ENCODE results near the gene UFSP1. TPM values are rescaled to one million over a fixed set of nuclear protein-coding genes. Genes with fewer than 3 reads are reported as not detected.
"Not testable (repeated sequence)": the region's sequence is repeated elsewhere in the genome, so short reads cannot be mapped to it uniquely, and the experiment has no call there.

UFSP1 gene
- total RNA-seq, 1 experiment from 2014 or later, result 11.8 TPM

DNA sequence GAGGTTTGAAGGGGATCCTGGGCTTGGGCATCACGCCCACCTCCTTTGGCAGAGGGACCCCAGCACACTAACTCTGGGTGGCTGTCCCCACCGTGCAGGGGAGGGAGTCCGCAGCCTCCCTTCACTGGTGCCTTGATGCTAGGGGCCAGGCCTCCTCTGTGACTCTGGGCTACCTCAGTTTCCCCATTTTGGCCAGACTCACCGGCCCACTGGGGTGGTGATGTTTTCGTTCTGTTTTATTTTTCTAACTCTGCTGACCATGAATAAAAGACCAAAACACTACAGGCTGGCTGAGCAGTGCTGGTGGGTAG, 22.8 kb downstream of the UFSP1 start:
- in situ Hi-C loops (cut with HindIII; ENCODE audit: low pct_unique_long_range_greater_than_20kb, low sequenced_read_pairs), result no loop called here
- no peak for DNase-seq (ENCODE audit: low read depth)

DNA sequence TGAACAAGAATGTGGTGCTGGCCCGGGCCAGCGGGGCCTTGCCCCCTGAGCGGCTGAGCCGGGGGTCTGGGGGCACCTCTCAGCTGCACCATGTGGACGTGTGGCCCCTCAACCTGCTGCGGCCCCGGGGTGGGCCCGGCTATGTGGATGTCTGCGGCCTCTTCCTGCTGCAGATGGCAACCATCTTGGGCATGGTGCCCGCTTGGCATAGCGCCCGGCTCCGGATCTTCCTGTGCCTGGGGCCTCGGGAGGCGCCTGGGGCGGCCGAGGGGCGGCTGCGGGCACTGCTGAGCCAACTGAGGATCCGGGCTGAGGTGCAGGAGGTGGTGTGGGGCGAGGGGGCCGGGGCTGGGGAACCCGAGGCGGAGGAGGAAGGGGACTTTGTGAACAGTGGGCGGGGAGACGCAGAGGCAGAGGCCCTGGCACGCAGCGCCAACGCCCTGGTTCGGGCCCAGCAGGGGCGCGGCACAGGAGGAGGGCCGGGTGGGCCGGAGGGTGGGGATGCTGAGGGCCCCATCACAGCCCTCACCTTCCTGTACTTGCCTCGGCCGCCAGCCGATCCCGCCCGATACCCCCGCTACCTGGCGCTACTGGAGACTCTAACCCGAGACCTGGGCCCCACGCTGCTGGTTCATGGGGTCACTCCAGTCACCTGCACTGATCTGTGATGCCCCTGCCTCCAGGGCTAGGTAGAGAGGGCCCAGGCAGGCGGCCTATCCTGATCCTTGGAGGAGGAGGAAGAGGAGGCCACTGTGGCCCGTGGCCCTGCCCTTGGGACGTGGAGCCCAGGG, 23.4 kb downstream of the UFSP1 start:
- peak; percentile 26 for DNase-seq (ENCODE audit: low read depth)
- in situ Hi-C loops (cut with HindIII; ENCODE audit: low pct_unique_long_range_greater_than_20kb, low sequenced_read_pairs), result no loop called here

- in situ Hi-C loops (cut with HindIII; ENCODE audit: low pct_unique_long_range_greater_than_20kb, low sequenced_read_pairs), result no loop called here
- DNase-seq (ENCODE audit: low read depth), result no peak
These were observed 24.1 kb downstream of the UFSP1 start for GRCh38 chr7:100865372-100865911.

DNA sequence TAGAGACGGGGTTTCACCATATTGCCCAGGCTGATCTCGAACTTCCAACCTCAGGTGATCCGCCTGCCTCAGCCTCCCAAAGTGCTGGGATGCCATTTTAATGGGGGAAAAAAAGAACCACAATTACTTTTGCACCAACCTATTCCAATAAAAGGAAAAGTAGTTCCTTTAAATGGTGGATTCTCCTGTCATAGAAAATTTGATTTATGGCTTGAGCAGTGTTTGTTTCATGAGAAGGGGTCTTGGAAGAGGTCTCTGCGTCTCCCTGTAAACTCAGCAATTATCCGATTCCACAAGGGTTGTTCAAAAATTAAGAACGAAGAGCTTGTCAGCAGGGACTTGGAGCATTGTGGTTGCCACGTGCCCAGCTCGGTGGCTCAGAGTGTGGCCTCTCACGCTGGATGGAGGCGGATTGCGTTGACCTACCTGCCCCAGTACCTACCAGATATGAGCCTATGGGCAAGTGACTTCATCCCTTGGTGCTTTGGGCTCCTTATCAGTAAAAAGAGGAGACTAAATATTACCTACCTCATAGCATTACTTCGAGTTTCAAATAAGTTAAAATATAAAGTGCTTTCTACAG, 25.2 kb downstream of the UFSP1 start:
- in situ Hi-C loops (cut with HindIII; ENCODE audit: low pct_unique_long_range_greater_than_20kb, low sequenced_read_pairs), result no loop called here
- no peak for DNase-seq (ENCODE audit: low read depth)

GRCh38 chr7:100863406-100863950, 26.0 kb downstream of the UFSP1 start:
- in situ Hi-C loops (cut with HindIII; ENCODE audit: low pct_unique_long_range_greater_than_20kb, low sequenced_read_pairs), result no loop called here
- DNase-seq (ENCODE audit: low read depth), result no peak

GRCh38 chr7:100861616-100861985, 27.9 kb downstream of the UFSP1 start:
- in situ Hi-C loops (cut with HindIII; ENCODE audit: low pct_unique_long_range_greater_than_20kb, low sequenced_read_pairs), result no loop called here
- no peak for DNase-seq (ENCODE audit: low read depth)

GRCh38 chr7:100860702-100861615, 28.6 kb downstream of the UFSP1 start:
- in situ Hi-C loops (cut with HindIII; ENCODE audit: low pct_unique_long_range_greater_than_20kb, low sequenced_read_pairs), result no loop called here
- no peak for DNase-seq (ENCODE audit: low read depth)

DNA sequence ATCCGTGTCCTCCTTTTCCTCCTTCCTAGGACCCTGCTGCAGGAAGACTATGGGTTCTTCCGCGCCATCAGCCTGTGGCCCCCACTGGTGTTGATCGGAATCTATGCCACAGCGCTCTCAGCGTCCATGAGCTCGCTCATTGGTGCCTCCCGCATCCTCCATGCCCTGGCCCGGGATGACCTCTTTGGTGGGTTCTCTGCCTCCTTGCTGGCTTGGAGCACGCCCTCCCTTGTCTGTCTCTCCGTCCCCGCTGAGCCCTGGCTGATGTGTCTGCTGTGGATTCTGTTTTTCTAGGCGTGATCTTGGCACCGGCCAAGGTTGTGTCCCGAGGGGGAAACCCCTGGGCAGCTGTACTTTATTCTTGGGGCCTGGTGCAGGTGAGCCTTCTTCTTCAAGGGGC, 29.7 kb downstream of the UFSP1 start:
- DNase-seq (ENCODE audit: low read depth), result no peak
- in situ Hi-C loops (cut with HindIII; ENCODE audit: low pct_unique_long_range_greater_than_20kb, low sequenced_read_pairs), result no loop called here

GRCh38 chr7:100856871-100857282, 32.6 kb downstream of the UFSP1 start:
- in situ Hi-C loops (cut with HindIII; ENCODE audit: low pct_unique_long_range_greater_than_20kb, low sequenced_read_pairs), result no loop called here
- no peak for DNase-seq (ENCODE audit: low read depth)

DNA sequence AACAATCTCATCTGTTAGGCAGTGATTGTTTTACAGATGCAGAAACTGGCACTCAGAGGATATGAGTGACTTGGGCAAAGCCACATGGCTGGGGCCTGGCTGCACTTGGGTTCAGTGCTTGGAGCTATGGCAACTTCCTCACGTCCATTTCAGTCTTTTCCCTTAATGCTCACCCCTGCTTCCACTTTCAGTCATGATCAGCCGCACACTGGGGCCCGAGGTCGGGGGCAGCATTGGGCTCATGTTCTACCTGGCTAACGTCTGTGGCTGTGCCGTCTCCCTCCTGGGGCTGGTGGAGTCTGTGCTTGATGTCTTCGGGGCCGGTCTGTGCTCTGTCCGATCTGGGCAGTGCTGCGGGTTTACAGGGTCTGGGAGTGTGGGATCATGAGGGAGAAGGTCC, 34.0 kb downstream of the UFSP1 start:
- in situ Hi-C loops (cut with HindIII; ENCODE audit: low pct_unique_long_range_greater_than_20kb, low sequenced_read_pairs), result no loop called here
- DNase-seq (ENCODE audit: low read depth), result no peak

GRCh38 chr7:100854899-100855298, 34.6 kb downstream of the UFSP1 start:
- DNase-seq (ENCODE audit: low read depth); in situ Hi-C loops (cut with HindIII; ENCODE audit: low pct_unique_long_range_greater_than_20kb, low sequenced_read_pairs): not testable (repeated sequence)

DNA sequence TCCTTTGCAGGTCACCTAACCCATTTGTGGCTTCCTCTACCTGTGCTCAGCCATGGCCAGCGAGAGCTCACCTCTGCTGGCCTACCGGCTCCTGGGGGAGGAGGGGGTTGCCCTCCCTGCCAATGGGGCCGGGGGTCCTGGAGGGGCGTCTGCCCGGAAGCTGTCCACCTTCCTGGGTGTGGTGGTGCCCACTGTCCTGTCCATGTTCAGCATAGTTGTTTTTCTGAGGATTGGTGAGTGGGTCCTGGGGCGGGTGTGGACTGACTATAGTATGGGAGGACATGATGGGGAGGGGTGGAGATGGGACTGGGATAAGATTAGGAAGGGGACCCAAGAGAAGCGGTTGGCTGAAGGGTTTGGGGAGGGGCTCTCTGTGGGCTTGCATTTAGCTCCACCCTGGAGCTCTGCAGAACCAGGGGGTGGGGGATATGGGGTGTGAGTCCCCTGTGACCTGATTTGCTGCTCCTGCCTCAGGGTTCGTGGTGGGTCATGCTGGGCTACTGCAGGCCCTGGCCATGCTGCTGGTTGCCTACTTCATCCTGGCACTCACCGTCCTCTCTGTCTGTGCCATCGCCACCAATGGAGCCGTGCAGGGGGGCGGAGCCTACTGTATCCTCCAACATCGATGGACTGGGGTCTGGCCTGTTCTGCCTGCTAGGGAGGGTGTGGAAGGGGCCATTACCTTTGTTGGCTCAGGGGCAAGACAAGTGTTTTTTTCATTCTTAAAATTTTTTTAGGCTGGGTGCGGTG, 35.2 kb downstream of the UFSP1 start:
- in situ Hi-C loops (cut with HindIII; ENCODE audit: low pct_unique_long_range_greater_than_20kb, low sequenced_read_pairs), result no loop called here
- no peak for DNase-seq (ENCODE audit: low read depth)

DNA sequence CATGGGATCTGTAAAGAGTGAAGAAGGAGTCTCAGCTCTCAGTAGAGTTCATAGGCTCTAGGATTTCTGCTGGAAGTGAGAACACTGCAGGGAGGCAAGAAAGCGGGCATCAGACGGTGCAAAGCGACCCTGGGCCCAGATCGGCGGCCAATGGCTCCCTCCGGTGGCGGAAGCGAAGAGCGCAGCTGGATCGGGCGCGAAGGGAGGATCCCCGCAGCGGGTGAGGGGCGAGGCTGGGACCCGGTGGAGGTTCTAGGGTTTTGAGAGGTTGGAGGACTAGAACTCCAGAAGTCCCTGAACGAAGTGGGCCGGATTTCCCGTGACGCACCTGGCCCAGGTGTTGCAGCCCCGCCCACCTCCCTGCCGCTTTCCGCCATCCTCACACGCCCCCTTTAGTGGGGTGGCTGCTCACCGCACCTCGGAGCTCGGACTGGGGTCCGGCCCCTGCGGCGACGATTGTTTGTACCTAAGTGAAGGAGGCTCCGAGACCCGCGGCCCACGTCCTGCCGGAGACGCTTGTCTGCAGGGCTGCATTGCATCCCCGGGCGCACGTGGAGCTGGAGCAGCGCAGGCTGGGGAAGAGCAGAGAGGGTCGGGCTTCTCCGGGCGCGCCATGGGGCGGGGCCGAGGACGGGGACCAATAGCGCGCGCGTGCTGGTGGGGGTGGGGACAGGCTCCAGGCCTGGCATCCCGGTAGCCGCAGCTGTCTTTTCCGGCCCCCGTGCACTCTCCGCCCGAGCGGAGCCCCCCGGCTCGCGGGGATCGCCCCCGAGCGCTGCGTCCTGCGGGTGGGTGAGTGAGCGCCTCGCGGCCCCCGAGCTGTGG, 37.3 kb downstream of the UFSP1 start, which contains the start of gene SLC12A9:
Gene SLC12A9, plus strand, starts transcription at position 666 of the 825 bp plus-strand sequence. CDS start 1,485 bp downstream, outside the sequence.
- in situ Hi-C loops (cut with HindIII; ENCODE audit: low pct_unique_long_range_greater_than_20kb, low sequenced_read_pairs), result no loop called here
- DNase-seq (ENCODE audit: low read depth), result peak; percentile 81

- no peak for DNase-seq (ENCODE audit: low read depth)
- in situ Hi-C loops (cut with HindIII; ENCODE audit: low pct_unique_long_range_greater_than_20kb, low sequenced_read_pairs), result no loop called here
These were observed 42.2 kb downstream of the UFSP1 start for GRCh38 chr7:100847360-100847759.

DNA sequence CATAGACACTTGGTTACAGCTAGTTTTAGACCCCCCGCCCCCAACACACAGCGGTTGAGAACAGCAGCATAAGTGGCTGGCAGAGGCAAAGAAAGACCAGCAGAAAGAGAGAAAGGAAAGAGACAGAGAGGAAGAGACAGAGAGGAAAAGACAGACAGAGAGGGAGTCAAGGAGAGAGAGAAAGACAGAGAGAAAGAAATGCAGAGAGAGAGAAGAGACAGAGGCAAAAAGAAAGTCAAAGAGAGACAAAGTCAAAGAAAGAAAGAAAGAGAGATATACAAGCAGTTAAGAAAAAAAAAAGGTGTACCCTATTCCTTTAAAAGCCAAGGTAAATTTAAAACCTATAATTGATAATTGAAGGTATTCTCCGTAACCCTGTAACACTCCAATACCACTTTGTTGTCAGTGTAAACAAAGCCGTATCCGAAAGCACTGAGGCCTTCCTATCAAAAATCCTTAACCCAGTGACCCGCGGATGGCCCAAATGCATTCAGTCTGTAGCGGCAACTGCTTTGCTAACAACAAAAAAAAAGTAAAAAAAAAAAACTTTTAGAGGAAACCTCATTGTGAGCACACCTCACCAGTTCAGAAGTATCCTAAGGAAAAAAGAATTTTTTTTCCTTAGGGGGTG, 48.9 kb downstream of the UFSP1 start:
- in situ Hi-C loops (cut with HindIII; ENCODE audit: low pct_unique_long_range_greater_than_20kb, low sequenced_read_pairs), result no loop called here
- no peak for DNase-seq (ENCODE audit: low read depth)

DNA sequence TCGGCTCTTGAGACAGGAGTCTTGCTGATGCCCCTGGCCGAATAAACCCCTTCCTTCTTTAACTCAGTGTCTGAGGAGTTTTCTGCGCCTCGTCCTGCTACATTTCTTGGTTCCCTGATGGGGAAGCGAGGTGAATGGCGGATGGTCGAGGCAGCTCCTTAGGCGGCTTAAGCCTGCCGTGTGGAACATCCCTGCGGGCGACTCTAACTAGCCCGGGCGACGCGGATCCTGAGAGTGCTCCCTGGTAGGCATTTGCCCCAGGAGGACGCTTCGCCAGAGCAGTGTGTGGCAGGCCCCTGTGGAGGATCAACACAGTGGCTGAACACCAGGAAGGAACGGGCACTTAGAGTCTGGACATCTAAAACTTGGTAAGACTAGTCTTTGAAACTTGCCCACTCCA, 50.2 kb downstream of the UFSP1 start:
- DNase-seq (ENCODE audit: low read depth), result no peak
- in situ Hi-C loops (cut with HindIII; ENCODE audit: low pct_unique_long_range_greater_than_20kb, low sequenced_read_pairs), result no loop called here
